Lung (tissue), 12 donors: Measurements from ENCODE around the gene HSPG2. TPM values are rescaled to one million over a fixed set of nuclear protein-coding genes. Genes with fewer than 3 reads are reported as not detected.

Experiments
- ATAC-seq: fragments of 200-7000 bp; cut with Tn5 transposase; one replicate; pipeline ENCODE4 v1.9.1; 2020; ENCODE audit warnings: moderate number of reproducible peaks; ENCODE audit not compliant: insufficient read depth, low FRiP score
- DNase-seq, 3 donors: peaks; one replicate each; pipeline ENCODE4 v3.0.0-alpha.2; 2013 to 2017
- H3K27ac ChIP-seq, 2 donors: one replicate each; pipeline ENCODE4 v1.5.1; 2013; ENCODE audit warnings: mild to moderate bottlenecking in 2 of 2, moderate library complexity in 2 of 2, control low read depth in 1 of 2, inconsistent platforms in 1 of 2, low read depth in 1 of 2, low read length in 1 of 2
- H3K27me3 ChIP-seq, 3 donors: one replicate each; pipeline ENCODE4 v1.5.1; 2013; ENCODE audit warnings: low read length in 2 of 3; ENCODE audit not compliant: control insufficient read depth in 3 of 3, insufficient read depth in 3 of 3
- H3K36me3 ChIP-seq, 4 donors: one replicate each; pipeline ENCODE4 v1.5.1; 2013; ENCODE audit warnings: low read length in 4 of 4, mild to moderate bottlenecking in 1 of 4, moderate library complexity in 1 of 4; ENCODE audit not compliant: control insufficient read depth in 4 of 4, insufficient read depth in 4 of 4
- H3K4me1 ChIP-seq, 5 donors: one replicate each; pipeline ENCODE4 v1.5.1; 2013; ENCODE audit warnings: low read length in 5 of 5, mild to moderate bottlenecking in 2 of 5, moderate library complexity in 1 of 5; ENCODE audit not compliant: control insufficient read depth in 5 of 5, insufficient read depth in 5 of 5
- H3K4me3 ChIP-seq: one replicate; pipeline ENCODE4 v1.5.1; 2013; ENCODE audit warnings: mild to moderate bottlenecking, control low read depth, moderate library complexity
- H3K9ac ChIP-seq, 2 donors: one replicate each; pipeline ENCODE4 v1.5.1; 2013; ENCODE audit warnings: low read length in 2 of 2, control low read depth in 1 of 2; ENCODE audit not compliant: insufficient read depth in 1 of 2
- H3K9me3 ChIP-seq, 4 donors: one replicate each; pipeline ENCODE4 v1.5.1; 2013; ENCODE audit warnings: low read length in 3 of 4, mild to moderate bottlenecking in 1 of 4, moderate library complexity in 1 of 4; ENCODE audit not compliant: control insufficient read depth in 4 of 4, insufficient read depth in 3 of 4
- CTCF ChIP-seq: IDR thresholded peaks from 2 replicates; pipeline ENCODE4 v1.5.1; 2012; ENCODE audit warnings: mild to moderate bottlenecking; ENCODE audit errors: control extremely low read depth, extremely low read depth
- WGBS, 2 donors: extraction: QIAGEN DNeasy Blood & Tissue Kit; methylation state at CpG; one replicate each; pipeline ENCODE4 v1.1.7; 2013; 5-methylcytosine and 5-hydroxymethylcytosine counted together
- polyA plus RNA-seq, 2 donors: library from polyadenylated mRNA; stranded (reverse); fragments of 200-250 nt; gene quantifications; one replicate each; pipeline ENCODE4 v1.2.1, GENCODE V29; 2013
- total RNA-seq, 2 donors: library from RNA; depleted of rRNA in 1 of 2; stranded (reverse); fragments of >200 nt in 1 of 2; gene quantifications; one replicate each; pipeline ENCODE4 v1.2.1, GENCODE V29; 2014 to 2021
- donor health status: control.
- donor health status: control.
- donor health status: Bipolar disorder and iron deficiency.
- donor health status: healthy.
- donor health status: DM: yes; HTN: yes; CAD: no.

Gene HSPG2
- total and polyA plus RNA-seq, 4 donors = 58.0 to 335 (median 140) TPM

- Histone ChIP-seq H3K4me3 (no peak overlapping the region), H3K36me3 (peaks cover 17 to 64% (median 29%) of the 10 kb centered on the region in 4 donors), H3K9me3 (no peaks in the 10 kb centered on the region), H3K27me3 (no peaks in the 10 kb centered on the region), H3K4me1 (no peaks in the 10 kb centered on the region), H3K9ac (no peak overlapping the region), H3K27ac (no peak overlapping the region)
- 96% methylated on average over 10 of the region's 10 CpGs for WGBS, 2 donors
- ATAC-seq (no peak), DNase-seq (no peak)
- no peak for TF ChIP-seq CTCF
Observed at GRCh38 chr1:21859669-21860179, 77.4 kb downstream of the HSPG2 start.

- no peaks in the 10 kb centered on the region for H3K27me3 ChIP-seq
- peaks cover 17 to 61% (median 26%) of the 10 kb centered on the region in 4 donors for H3K36me3 ChIP-seq
- H3K4me1 ChIP-seq = no peaks in the 10 kb centered on the region
- no peak overlapping the region for H3K9ac ChIP-seq
- H3K4me3 ChIP-seq = no peak overlapping the region
- H3K9me3 ChIP-seq = no peaks in the 10 kb centered on the region
- no peak for TF ChIP-seq CTCF
- no peak for ATAC-seq
- H3K27ac ChIP-seq = no peak overlapping the region
- peak in 1 of 3 donors; percentile 37 for DNase-seq
- WGBS, 2 donors = 65 to 78% methylated on average over 15 of the region's 15 CpGs
Observed at GRCh38 chr1:21857840-21858670, 79.1 kb downstream of the HSPG2 start.

- ATAC-seq = no peak
- H3K4me3 ChIP-seq = no peak overlapping the region
Observed at GRCh38 chr1:21857142-21857839, 79.8 kb downstream of the HSPG2 start.

More at GRCh38 chr1:21857142-21857839, 79.8 kb downstream of the HSPG2 start:
- no peak for TF ChIP-seq CTCF
- 72 to 84% methylated on average over 14 of the region's 14 CpGs for WGBS, 2 donors
- Histone ChIP-seq H3K9ac (no peak overlapping the region), H3K4me1 (no peaks in the 10 kb centered on the region), H3K9me3 (no peaks in the 10 kb centered on the region), H3K27me3 (no peaks in the 10 kb centered on the region), H3K27ac (no peak overlapping the region), H3K36me3 (peaks cover 19 to 68% (median 26%) of the 10 kb centered on the region in 4 donors)
- DNase-seq = peak in 1 of 3 donors; percentile 7
